ENCODE measurements around the gene TCP1.
"Not testable (repeated sequence)": the region's sequence is repeated elsewhere in the genome, so short reads cannot be mapped to it uniquely, and the experiment has no call there.

The TCP1 gene

GRCh38 chr6:159817951-159818739 lies 28.7 kb upstream of the TCP1 start:
- no peak for DNase-seq (ENCODE audit: low read depth in 2 of 2)

- DNase-seq (ENCODE audit: low read depth in 2 of 2), result not testable (repeated sequence)
Observed at GRCh38 chr6:159816775-159817174, 27.4 kb upstream of the TCP1 start.

GRCh38 chr6:159815410-159815809 lies 26.0 kb upstream of the TCP1 start:
- no peak for DNase-seq (ENCODE audit: low read depth in 2 of 2)

- no peak for DNase-seq (ENCODE audit: low read depth in 2 of 2)
Observed at GRCh38 chr6:159813781-159814180, 24.4 kb upstream of the TCP1 start.

- DNase-seq (ENCODE audit: low read depth in 2 of 2), result no peak
Observed at GRCh38 chr6:159809149-159809548, 19.7 kb upstream of the TCP1 start.

GRCh38 chr6:159808647-159809046 lies 19.2 kb upstream of the TCP1 start:
- DNase-seq (ENCODE audit: low read depth in 2 of 2), result no peak

GRCh38 chr6:159807150-159807858 lies 17.9 kb upstream of the TCP1 start:
- DNase-seq (ENCODE audit: low read depth in 2 of 2), result no peak

GRCh38 chr6:159806021-159806458 lies 16.6 kb upstream of the TCP1 start:
- no peak for DNase-seq (ENCODE audit: low read depth in 2 of 2)

- no peak for DNase-seq (ENCODE audit: low read depth in 2 of 2)
Observed at GRCh38 chr6:159805440-159806020, 16.1 kb upstream of the TCP1 start.

GRCh38 chr6:159804504-159804903 lies 15.1 kb upstream of the TCP1 start:
- DNase-seq (ENCODE audit: low read depth in 2 of 2), result no peak

GRCh38 chr6:159801935-159802334 lies 12.5 kb upstream of the TCP1 start:
- no peak for DNase-seq (ENCODE audit: low read depth in 2 of 2)

- DNase-seq (ENCODE audit: low read depth in 2 of 2), result no peak
Observed at GRCh38 chr6:159800141-159800865, 10.9 kb upstream of the TCP1 start, which contains the start of gene PNLDC1. TSS of gene PNLDC1 (plus strand) at chr6:159800276. CDS start at chr6:159800308, 32 bp downstream.

- DNase-seq (ENCODE audit: low read depth in 2 of 2), result no peak
Observed at GRCh38 chr6:159797554-159797953, 8.2 kb upstream of the TCP1 start.

- DNase-seq (ENCODE audit: low read depth in 2 of 2), result not testable (repeated sequence)
Observed at GRCh38 chr6:159794976-159795375, 5.6 kb upstream of the TCP1 start.

GRCh38 chr6:159790956-159791598 lies 1.7 kb upstream of the TCP1 start:
- no peak for DNase-seq (ENCODE audit: low read depth in 2 of 2)

- peak; percentile 77 to 80 for DNase-seq (ENCODE audit: low read depth in 2 of 2)
Observed at GRCh38 chr6:159790149-159790955, 950 bp upstream of the TCP1 start, which contains the start of gene MRPL18. TSS of gene MRPL18 (plus strand) at chr6:159790467. CDS start at chr6:159790588, 121 bp downstream.

- peak in 1 of 2 donors; percentile 27 for DNase-seq (ENCODE audit: low read depth in 2 of 2)
Observed at GRCh38 chr6:159788753-159789376, 537 bp downstream of the TCP1 start.

- DNase-seq (ENCODE audit: low read depth in 2 of 2), result no peak
Observed at GRCh38 chr6:159788276-159788675, 1.1 kb downstream of the TCP1 start.

GRCh38 chr6:159778542-159779103 lies 10.8 kb downstream of the TCP1 start:
- DNase-seq (ENCODE audit: low read depth in 2 of 2), result no peak

GRCh38 chr6:159778131-159778530 lies 11.3 kb downstream of the TCP1 start:
- DNase-seq (ENCODE audit: low read depth in 2 of 2), result no peak
